ENCODE results near the gene SPACA4.
A peak's percentile ranks its signal among the peaks of the same experiment; 100 is the strongest.
"Not testable (repeated sequence)": the region's sequence is repeated elsewhere in the genome, so short reads cannot be mapped to it uniquely, and the experiment has no call there.

SPACA4 gene

GRCh38 chr19:48606463-48607358 is at the start of gene SPACA4:
Gene SPACA4, plus strand, starts transcription at chr19:48606742. Its CDS starts 237 bp downstream, at chr19:48606979.
- DNase-seq: no peak

DNA sequence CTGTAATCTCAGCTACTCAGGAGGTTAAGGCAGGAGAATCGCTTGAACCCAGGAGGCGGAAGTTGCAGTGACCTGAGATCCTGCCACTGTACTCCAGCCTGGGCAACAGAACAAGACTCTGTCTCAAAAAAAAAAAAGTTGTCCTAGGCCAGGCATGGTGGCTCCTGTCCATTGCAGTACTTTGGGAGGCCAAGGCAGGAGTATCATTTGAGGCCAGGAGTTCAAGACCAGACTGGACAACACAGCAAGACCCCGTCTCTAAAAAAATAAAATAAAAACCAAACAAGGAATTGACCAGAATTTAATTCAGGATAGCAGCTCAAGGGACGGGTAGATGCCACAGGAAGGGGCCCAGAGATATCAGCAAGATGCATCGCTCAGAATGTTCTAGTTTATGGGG is 49.7 kb upstream of the SPACA4 start:
- DNase-seq: no peak

DNA sequence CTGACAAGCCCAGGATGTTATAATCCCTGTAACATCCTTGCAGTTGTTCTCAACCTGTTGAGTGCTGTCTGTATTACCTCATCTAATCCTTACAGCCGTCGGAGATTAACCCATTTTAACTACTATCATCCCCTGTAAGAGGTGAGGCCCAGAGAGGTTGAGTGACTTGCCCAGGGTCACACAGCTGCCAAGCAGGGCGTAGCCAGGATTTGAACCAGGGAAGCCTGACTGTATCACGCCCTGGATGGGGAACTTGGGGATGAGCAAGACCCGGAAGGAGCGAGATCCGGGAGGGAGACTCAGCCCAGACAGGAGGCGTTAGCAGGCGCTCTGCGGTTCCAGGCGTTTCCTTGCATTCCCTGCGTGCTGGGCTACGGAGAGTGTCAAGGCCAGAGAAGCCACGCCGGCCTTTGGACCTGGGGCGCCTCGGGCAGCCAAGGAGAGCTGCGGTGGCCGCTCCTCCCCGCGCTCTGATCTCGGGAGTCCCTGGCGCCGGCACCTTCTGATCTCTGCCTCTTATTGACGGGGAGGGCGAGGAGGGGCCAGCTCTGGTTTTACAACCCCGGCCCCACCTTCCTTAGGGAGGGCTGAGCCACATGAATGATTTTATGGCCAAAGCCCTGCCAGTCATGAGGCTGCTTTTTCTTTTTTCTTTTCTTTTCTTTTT is 48.4 kb upstream of the SPACA4 start:
- DNase-seq: no peak

GRCh38 chr19:48560095-48560530 is 46.4 kb upstream of the SPACA4 start:
- no peak for DNase-seq

DNA sequence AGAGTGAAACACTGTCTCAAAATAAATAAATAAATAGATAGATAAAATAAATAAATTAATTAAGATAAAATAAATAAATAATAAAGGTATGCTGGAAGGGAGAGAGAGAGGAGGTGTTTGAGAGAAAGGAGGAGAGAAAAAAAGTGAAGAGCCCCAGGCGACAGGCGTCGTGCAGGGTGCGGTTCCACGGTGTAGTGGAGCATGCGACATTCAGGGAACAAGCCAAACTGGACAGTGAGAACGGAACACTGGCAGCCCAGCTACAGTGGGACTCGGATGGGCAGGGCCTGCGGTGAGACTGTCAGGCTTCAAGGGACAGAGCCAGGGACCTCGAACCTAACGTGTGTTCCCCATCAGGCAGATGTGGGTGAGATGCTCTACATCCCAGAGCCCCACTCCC is 45.1 kb upstream of the SPACA4 start:
- no peak for DNase-seq

- no peak for DNase-seq
Measured at GRCh38 chr19:48565090-48565489, 41.5 kb upstream of the SPACA4 start.

DNA sequence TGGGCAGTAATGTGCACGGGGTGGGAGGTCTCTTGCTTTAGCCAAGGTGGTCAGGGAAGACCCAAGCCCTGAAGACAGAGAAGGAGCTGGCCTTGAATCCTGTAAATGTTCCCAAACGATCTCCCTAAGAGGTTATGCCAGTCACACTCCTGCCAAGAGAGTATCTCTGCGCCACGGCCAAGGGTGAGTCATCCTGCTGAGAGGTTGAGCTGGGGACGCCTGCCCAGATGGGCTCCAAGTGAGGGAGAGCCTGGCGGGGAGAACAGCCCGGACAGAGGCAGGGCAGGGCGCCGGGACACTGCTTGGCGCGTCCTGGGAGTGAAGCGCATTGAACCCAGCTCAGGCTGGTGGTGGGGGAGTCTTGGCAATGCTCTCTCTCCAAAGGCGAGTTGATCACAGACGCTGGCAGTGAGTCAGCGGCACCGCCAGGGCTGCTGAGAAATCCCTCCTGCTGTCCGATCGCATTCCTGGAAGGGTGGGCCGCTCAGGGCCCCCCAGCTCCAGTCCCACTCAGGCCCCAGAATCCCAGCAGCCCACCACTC is 38.1 kb upstream of the SPACA4 start:
- no peak for DNase-seq

DNA sequence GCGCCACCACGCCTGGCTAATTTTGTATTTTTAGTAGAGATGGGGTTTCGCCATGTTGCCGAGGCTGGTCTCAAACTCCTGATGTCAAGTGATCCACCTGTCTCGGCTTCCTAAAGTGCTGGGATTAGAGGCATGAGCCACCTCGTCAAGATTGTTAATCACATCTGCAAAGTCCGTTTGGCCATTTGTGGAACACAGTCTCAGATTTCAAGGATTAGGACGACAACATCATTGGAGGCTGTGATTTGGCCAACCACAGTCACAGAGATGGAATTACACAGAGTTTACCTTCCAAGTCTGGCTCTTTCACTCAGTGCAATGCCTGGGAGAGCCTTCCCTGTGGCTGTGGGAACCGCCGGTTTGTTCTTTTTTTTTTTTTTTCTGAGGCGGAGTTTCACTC is 36.7 kb upstream of the SPACA4 start:
- no peak for DNase-seq

DNA sequence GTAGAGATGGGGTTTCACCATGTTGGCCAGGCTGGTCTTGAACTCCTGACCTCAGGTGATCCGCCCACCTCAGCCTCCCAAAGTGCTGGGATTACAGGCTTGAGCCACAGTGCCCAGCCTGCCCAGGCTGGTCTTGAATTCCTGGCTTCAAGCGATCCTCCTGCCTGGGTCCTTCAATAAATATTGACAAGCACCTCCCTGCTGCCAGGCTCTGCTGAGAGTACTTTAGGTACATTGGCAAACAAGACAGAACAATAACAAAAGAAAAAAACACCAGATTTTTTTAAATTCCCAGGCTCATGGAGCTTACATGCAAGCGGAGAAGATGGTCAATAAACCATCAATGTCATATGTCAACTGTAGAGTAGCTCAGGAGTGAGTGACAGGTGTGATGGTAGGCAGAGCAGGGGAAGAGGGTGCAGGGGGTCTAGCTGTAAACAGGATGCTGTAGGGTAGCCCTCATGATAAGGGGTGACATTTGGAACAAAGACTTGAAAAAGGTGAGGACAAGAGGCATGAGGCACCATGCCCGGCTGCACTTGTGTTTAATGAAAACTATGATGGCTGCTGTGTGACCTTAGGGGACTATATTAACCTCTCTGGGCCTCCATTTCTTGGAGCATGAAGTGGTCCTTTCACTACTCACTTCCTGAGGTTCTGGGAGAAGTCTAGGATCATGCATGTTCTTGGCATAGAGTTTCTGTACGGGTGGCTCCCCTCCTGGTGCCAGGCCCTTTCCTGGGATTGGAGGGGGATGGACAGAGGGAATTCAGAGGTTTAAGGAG is 35.0 kb upstream of the SPACA4 start:
- DNase-seq: no peak

DNA sequence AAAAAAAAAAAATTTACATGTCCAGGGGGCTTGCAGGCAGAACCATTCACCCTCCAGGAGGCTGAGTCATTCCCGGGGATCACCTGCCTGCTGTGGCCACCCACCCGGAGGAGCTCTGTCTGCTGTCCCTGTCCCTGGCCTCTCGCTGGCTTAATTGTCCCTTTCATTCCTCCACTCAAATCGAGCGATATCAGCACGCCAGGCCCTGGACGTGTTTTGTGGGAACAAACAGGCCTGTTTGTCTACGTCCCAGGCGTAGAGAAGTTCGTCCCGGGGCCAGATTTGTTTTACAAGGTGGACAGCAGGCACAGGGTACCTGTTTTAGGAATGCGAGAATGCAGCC is 33.4 kb upstream of the SPACA4 start:
- DNase-seq: no peak

DNA sequence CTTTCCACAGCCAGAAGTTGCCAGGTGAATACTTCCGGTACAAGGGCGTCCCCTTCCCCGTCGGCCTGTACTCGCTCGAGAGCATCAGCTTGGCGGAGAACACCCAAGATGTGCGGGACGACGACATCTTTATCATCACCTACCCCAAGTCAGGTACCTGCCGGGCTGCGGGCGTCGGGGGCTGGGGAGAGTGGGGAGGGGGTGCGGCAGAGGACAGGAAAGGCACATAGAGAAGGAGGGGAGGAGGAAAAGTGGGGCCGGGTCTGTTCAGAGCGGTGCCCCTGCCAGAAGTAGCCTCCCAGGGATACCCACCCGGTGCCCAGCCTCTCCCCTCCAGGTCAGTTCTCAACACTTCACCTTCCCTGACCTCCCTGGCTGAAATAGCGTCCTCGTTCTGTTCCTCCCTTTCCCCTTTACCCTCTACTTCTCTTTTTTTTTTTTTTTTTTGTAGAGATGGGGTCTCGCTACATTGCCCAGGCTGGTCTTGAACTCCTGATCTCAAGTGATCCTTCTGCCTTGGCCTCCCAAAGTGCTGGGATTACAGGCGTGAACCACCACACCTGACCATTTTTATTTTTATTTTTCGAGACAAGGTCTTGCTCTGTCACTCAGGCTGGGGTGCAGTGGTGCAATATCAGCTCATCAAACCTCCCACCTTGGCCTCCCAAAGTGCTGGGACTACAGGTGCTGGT is 30.5 kb upstream of the SPACA4 start:
- DNase-seq: no peak

- not testable (repeated sequence) for DNase-seq
Measured at GRCh38 chr19:48577908-48578307, 28.6 kb upstream of the SPACA4 start.

DNA sequence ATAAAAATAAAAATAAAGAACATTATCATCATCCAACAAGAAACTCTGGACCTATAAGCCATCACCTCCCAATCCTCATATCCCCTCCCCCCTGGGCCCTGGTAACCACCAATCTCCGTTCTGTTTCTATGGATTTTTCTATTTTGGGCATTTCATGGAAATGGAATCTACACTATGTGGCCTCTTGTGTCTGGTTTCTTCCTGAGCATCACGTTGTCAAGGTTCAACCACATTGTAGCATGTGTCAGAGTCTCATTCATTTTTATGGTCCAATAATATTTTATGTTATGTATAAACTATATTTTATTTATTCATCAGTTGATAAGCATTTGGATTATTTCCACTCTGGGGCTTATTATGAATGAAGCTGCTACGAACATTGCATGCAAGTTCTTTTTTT is 27.7 kb upstream of the SPACA4 start:
- no peak for DNase-seq

- DNase-seq: no peak
Measured at GRCh38 chr19:48582168-48582567, 24.4 kb upstream of the SPACA4 start.

GRCh38 chr19:48587387-48587786 is 19.2 kb upstream of the SPACA4 start:
- no peak for DNase-seq

- DNase-seq: peak; percentile 38
Measured at GRCh38 chr19:48588670-48589401, 17.7 kb upstream of the SPACA4 start.

GRCh38 chr19:48591021-48591420 is 15.5 kb upstream of the SPACA4 start:
- DNase-seq: no peak

GRCh38 chr19:48595171-48595570 is 11.4 kb upstream of the SPACA4 start:
- no peak for DNase-seq

GRCh38 chr19:48595833-48596232 is 10.7 kb upstream of the SPACA4 start:
- DNase-seq: no peak

DNA sequence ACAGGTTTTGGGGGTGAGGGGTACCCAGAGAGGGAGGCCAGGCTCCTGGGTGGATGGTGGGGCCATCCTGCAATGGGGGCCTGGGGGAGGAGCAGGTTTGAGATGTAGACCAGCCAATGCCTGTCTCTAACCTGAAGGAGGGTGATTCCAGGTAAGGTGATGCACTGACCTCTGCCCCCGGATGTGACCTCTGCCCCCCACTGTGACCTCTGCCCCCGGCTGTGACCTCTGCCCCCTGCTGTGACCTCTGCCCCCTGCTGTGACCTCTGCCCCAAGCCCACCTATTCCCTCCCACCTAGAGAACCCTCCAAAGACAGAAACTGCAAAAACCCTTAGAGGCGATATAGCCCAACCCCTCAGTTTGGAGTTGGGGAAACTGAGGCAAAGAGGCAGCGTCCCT is 10.3 kb upstream of the SPACA4 start:
- DNase-seq: no peak

DNA sequence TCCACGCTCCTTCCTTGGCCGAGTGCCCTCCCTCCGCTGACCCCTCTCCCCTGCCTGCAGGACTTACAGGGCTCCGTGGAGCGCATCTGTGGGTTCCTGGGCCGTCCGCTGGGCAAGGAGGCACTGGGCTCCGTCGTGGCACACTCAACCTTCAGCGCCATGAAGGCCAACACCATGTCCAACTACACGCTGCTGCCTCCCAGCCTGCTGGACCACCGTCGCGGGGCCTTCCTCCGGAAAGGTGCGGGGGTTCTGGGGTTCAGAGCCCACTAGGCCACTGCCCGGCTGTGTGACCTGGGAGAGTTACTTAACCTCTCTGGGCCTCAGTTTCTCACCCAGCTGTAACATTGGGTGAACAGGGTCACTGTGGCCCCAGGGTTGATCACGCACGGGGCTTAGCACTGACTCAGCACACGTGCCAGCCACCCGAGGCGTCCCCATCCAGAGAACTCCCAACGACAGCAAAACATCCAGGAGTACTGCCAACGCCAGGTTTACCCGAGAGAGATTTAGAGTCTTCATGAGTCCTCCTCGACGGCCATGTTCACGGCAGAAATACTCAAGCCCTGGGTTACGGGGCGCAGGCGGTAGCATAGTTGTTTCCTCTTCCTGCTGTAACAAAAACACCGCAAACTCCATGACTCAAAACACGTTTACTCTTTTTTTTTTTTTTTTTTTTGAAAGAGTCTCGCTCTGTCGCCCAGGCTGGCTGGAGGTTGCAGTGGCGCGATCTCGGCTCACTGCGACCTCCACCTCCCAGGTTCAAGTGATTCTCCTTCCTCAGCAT is 9.7 kb upstream of the SPACA4 start:
- no peak for DNase-seq
